HepG2 (cell line): ENCODE measurements around the gene IGFLR1. TPM values are rescaled to one million over a fixed set of nuclear protein-coding genes. Genes with fewer than 3 reads are reported as not detected.

Experiments
- ARID2 ChIP-seq: sonication (generic); formaldehyde crosslinking; IDR thresholded peaks from 2 replicates; pipeline ENCODE4 v1.8.1; 2022; ENCODE audit warnings: mild to moderate bottlenecking, missing genetic modification reagents, borderline replicate concordance
- CEBPB ChIP-seq: IDR thresholded peaks from 2 replicates; pipeline ENCODE4 v1.6.1; 2011; ENCODE audit warnings: low read depth, low read length, improper control_type of control experiment, borderline replicate concordance
- ELF3 ChIP-seq: IDR thresholded peaks from 2 replicates; pipeline ENCODE4 v1.6.1; 2016; ENCODE audit warnings: missing genetic modification reagents, missing compliant biosample characterization
- ETV5 ChIP-seq: IDR thresholded peaks from 2 replicates; pipeline ENCODE4 v1.6.1; 2018; ENCODE audit warnings: missing biosample characterization, missing genetic modification reagents, inconsistent platforms, borderline replicate concordance
- MIER2 ChIP-seq: IDR thresholded peaks from 2 replicates; pipeline ENCODE4 v1.6.1; 2016; ENCODE audit warnings: missing biosample characterization, missing genetic modification reagents
- MTA3 ChIP-seq: sonication (generic); formaldehyde crosslinking; IDR thresholded peaks from 2 replicates; pipeline ENCODE4 v1.4.0; 2020; ENCODE audit warnings: missing genetic modification reagents
- MTERF4 ChIP-seq: sonication (generic); formaldehyde crosslinking; IDR thresholded peaks from 2 replicates; pipeline ENCODE4 v1.8.0; 2023; ENCODE audit warnings: mild to moderate bottlenecking, missing genetic modification reagents
- PLRG1 ChIP-seq: fragments of 450-650 bp; conservative IDR thresholded peaks from 2 replicates; pipeline ENCODE4 v1.6.1; 2016
- RARG ChIP-seq: sonication (generic); formaldehyde crosslinking; IDR thresholded peaks from 2 replicates; pipeline ENCODE4 v1.4.0; 2020; ENCODE audit warnings: low read depth, mild to moderate bottlenecking, missing genetic modification reagents
- TBL1XR1 ChIP-seq: fragments of 150-350 bp; IDR thresholded peaks from 2 replicates; pipeline ENCODE4 v1.6.1; 2014; ENCODE audit warnings: borderline replicate concordance, low read length; ENCODE audit not compliant: partially characterized antibody
- TEAD3 ChIP-seq: optimal IDR thresholded peaks from 2 replicates; pipeline ENCODE3; 2016; ENCODE audit warnings: borderline replicate concordance
- TFDP2 ChIP-seq: sonication (generic); formaldehyde crosslinking; IDR thresholded peaks from 2 replicates; pipeline ENCODE4 v1.4.0; 2020; ENCODE audit warnings: missing genetic modification reagents
- ZBTB3 ChIP-seq: sonication (generic); formaldehyde crosslinking; IDR thresholded peaks from 2 replicates; pipeline ENCODE4 v1.4.0; 2020; ENCODE audit warnings: low read depth, mild to moderate bottlenecking, moderate library complexity, missing genetic modification reagents, borderline replicate concordance
- ZHX1 ChIP-seq: sonication (generic); formaldehyde crosslinking; IDR thresholded peaks from 2 replicates; pipeline ENCODE4 v1.8.1; 2022; ENCODE audit warnings: low read depth, mild to moderate bottlenecking, missing genetic modification reagents
- ZNF274 ChIP-seq: sonication (generic); formaldehyde crosslinking; IDR thresholded peaks from 2 replicates; pipeline ENCODE4 v1.5.1; 2020; ENCODE audit warnings: mild to moderate bottlenecking, missing genetic modification reagents
- ZNF350 ChIP-seq: sonication (generic); formaldehyde crosslinking; IDR thresholded peaks from 2 replicates; pipeline ENCODE4 v1.4.0; 2020; ENCODE audit warnings: mild to moderate bottlenecking, low read depth, missing genetic modification reagents, borderline replicate concordance
- ZNF567 ChIP-seq: sonication (generic); formaldehyde crosslinking; IDR thresholded peaks from 2 replicates; pipeline ENCODE4 v1.8.1; 2023; ENCODE audit warnings: mild to moderate bottlenecking, missing genetic modification reagents, borderline replicate concordance
- ZNF577 ChIP-seq: sonication (generic); formaldehyde crosslinking; IDR thresholded peaks from 2 replicates; pipeline ENCODE4 v1.4.0; 2020; ENCODE audit warnings: mild to moderate bottlenecking, low read depth, missing genetic modification reagents, borderline replicate concordance
- polyA plus RNA-seq, 8 experiments: library from polyadenylated mRNA; depleted of rRNA in 3 of 8; stranded (reverse) in 7 of 8; unstranded in 1 of 8; fragments of >200 nt; fragmentation: Illumina TruSeq in 4 of 8; extraction: Trizol in 4 of 8; gene quantifications; 2 replicates each; pipeline versions ENCODE4 v1.2.1 to v1.2.3, GENCODE V29; 2011 to 2016; ENCODE audit warnings: low read depth in 4 of 8, missing spikeins in 1 of 8, mixed read lengths in 1 of 8; ENCODE audit not compliant: insufficient read depth in 1 of 8
- total RNA-seq, 5 experiments: library from RNA; depleted of rRNA; stranded (reverse); fragments of >200 nt; fragmentation: Illumina TruSeq; extraction: Trizol; gene quantifications; 2 replicates each; pipeline ENCODE4 v1.2.3, GENCODE V29; 2016; ENCODE audit warnings: low read depth in 1 of 5

IGFLR1 gene
- total and polyA plus RNA-seq, 2 of the 13 experiments (the other 11 are each of a cell fraction or from before 2014, with no cell fraction given), result 5.4 to 8.9 TPM

- TF ChIP-seq MIER2 (CRISPR knock-in tag), result no peak; the same call in 1 of the 2 replicates
- no peak for TF ChIP-seq ZNF274
- no peak for TF ChIP-seq TEAD3 (CRISPR knock-in tag)
- no peak for TF ChIP-seq TBL1XR1
- TF ChIP-seq PLRG1, result no peak
- TF ChIP-seq ZBTB3 (CRISPR knock-in tag), result no peak
- no peak for TF ChIP-seq MTA3 (CRISPR knock-in tag)
- TF ChIP-seq ELF3 (CRISPR knock-in tag), result peak; percentile 52; the same call in 1 of the 2 replicates
- TF ChIP-seq CEBPB, result peak; percentile 96
- peak; percentile 60; the same call in 1 of the 2 replicates for TF ChIP-seq ETV5 (CRISPR knock-in tag)
- no peak for TF ChIP-seq RARG (CRISPR knock-in tag)
- TF ChIP-seq ZNF577, result no peak
- no peak for TF ChIP-seq ARID2 (CRISPR knock-in tag)
- TF ChIP-seq ZHX1, result 0 out of 2 replicates have a peak, but pooled peaks have one; percentile 39
- TF ChIP-seq ZNF567 (CRISPR knock-in tag), result peak; percentile 86; the same call in 1 of the 2 replicates
- TF ChIP-seq ZNF350 (CRISPR knock-in tag), result peak; percentile 55; the same call in 1 of the 2 replicates
- peak; percentile 89 for TF ChIP-seq TFDP2 (CRISPR knock-in tag)
- TF ChIP-seq MTERF4 (CRISPR knock-in tag), result no peak
Observed at GRCh38 chr19:35740423-35741202, 1.6 kb downstream of the IGFLR1 start (continued).
